ENCODE results near the gene ATP7A.
"Not testable (repeated sequence)": the region's sequence is repeated elsewhere in the genome, so short reads cannot be mapped to it uniquely, and the experiment has no call there.

ATP7A gene

DNA sequence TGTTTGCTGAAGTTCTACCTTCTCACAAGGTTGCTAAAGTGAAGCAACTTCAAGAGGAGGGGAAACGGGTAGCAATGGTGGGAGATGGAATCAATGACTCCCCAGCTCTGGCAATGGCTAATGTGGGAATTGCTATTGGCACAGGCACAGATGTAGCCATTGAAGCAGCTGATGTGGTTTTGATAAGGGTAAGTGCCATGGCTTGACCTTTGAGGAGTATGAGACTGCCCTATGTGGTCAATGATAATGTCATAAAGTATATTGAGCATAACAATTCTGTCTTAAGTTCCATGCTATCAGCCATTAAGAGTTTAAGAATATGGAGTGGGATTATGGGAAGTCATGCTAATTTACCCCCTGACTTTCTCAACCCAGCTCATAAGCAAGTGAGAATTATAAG lies 132.1 kb downstream of the ATP7A start:
- TF ChIP-seq, protein P1, sequence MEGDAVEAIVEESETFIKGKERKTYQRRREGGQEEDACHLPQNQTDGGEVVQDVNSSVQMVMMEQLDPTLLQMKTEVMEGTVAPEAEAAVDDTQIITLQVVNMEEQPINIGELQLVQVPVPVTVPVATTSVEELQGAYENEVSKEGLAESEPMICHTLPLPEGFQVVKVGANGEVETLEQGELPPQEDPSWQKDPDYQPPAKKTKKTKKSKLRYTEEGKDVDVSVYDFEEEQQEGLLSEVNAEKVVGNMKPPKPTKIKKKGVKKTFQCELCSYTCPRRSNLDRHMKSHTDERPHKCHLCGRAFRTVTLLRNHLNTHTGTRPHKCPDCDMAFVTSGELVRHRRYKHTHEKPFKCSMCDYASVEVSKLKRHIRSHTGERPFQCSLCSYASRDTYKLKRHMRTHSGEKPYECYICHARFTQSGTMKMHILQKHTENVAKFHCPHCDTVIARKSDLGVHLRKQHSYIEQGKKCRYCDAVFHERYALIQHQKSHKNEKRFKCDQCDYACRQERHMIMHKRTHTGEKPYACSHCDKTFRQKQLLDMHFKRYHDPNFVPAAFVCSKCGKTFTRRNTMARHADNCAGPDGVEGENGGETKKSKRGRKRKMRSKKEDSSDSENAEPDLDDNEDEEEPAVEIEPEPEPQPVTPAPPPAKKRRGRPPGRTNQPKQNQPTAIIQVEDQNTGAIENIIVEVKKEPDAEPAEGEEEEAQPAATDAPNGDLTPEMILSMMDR (IDR thresholded peaks at IDR 0.05; ENCODE audit: extremely low read depth, missing control alignments) = no peak
- no peak for DNase-seq (ENCODE audit: low spot score)

DNA sequence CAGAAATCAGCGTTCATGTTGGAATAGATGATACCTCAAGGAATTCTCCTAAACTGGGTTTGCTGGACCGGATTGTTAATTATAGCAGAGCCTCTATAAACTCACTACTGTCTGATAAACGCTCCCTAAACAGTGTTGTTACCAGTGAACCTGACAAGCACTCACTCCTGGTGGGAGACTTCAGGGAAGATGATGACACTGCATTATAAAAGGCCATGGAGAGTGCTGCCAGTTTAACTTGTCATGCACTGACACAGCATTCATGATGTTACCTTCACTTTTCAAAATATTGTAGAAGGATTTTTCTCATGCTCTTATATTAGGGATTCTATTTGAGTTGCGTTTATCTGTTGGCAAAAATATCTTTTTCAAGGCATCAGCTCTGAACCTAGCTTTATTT lies 135.9 kb downstream of the ATP7A start:
- TF ChIP-seq, protein P1 (IDR thresholded peaks at IDR 0.05; ENCODE audit: extremely low read depth, missing control alignments) = no peak
- no peak for DNase-seq (ENCODE audit: low spot score)

DNA sequence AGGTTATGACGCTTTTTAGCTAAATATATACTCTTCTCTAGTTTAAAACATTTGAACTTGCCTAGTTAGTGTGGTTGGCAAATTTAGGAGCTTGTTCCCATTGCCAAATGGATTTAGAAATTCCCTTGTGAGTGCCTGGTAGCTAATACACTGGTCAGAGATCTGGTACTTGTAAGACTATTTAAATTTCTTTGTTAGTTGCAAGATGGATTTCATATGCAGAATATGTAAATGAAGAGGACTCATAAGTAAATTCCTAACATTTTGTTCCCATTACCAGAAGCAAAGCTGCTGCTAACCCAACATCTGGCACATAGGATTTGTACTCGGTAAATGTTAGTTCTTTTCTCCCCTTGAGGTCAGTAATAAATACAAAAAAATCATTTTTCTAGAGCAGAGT lies 137.6 kb downstream of the ATP7A start:
- TF ChIP-seq, protein P1 (IDR thresholded peaks at IDR 0.05; ENCODE audit: extremely low read depth, missing control alignments) = no peak
- no peak for DNase-seq (ENCODE audit: low spot score)

DNA sequence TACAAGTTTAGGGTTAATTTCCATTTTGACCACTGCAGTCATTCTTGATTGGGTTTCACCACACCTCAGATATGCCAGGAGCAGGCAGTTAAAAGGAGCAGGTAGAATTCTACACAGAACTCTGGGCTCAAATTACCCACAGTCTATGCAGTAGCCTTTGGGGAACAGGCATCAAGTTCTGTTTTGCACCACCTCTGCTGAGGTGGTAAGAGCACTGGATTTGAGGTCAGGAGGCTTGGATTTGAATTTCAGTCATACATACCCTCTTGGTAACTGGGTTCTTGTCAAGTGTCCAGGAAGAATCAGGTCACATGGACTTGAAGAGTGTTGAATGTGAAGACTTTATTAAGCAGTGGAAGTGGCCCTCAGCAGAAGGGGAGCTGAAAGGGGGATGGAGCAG lies 153.2 kb downstream of the ATP7A start:
- no peak for DNase-seq (ENCODE audit: low spot score)
- TF ChIP-seq, protein P1 (IDR thresholded peaks at IDR 0.05; ENCODE audit: extremely low read depth, missing control alignments) = no peak

DNA sequence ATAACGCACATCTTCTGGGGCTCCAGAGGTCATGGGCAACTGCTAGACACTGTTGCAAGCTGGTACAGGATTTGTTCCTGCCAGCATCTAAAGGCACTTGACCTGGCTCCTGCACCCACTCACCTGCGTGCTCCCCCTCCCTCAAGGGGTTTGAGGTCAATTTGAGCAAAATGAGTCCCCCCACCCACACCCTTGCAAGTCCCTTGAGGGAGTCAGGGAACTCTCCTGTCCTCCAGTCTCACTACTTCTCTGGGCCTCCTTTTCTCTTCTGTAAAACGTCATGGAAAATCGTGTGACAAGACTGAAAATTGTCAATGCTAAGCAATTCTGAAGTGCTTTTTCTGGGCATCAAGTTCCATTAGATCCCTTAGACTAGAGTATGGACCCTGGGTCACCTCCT lies 153.7 kb downstream of the ATP7A start:
- TF ChIP-seq, protein P1 (IDR thresholded peaks at IDR 0.05; ENCODE audit: extremely low read depth, missing control alignments) = no peak
- no peak for DNase-seq (ENCODE audit: low spot score)

DNA sequence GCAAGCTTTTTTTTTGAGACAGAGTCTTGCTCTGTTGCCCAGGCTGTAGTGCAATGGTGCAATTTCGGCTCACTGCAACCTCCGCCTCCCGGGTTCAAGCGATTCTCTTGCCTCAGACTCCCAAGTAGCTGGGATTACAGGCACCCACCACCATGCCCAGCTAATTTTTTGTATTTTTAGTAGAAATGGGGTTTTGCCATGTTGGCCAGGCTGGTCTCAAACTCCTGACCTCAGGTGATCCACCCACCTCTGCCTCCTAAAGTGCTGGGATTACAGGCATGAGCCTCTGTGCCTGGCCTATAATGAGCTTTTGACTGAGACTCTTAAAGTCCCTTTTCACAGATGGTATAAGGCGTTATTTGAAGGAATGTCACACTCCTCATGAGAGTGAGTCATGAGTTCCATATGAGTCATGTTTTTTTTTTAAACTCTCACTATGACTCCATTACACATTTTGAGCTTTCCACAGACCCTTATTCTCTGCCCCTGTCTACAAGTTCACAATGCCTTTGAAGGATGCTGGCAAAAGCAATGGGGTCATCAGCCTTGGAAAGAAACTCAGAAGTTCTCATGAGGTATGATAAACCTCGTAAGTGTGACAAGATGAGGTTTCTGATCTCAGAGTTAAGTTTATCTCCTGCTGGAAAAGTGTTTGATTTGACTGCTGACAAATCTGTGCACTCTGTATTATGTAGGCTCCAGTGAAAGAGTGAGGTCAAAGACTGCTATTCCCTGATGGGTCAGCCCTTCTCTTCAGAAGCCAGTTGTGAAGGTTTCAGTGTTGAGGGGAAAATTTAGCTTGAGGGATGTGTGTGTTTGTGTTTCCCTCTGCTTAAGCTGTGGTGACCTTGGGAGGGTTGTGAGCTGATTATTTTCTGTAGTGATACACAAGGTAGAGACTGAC lies 154.5 kb downstream of the ATP7A start:
- peak; percentile 32 for DNase-seq (ENCODE audit: low spot score)

DNA sequence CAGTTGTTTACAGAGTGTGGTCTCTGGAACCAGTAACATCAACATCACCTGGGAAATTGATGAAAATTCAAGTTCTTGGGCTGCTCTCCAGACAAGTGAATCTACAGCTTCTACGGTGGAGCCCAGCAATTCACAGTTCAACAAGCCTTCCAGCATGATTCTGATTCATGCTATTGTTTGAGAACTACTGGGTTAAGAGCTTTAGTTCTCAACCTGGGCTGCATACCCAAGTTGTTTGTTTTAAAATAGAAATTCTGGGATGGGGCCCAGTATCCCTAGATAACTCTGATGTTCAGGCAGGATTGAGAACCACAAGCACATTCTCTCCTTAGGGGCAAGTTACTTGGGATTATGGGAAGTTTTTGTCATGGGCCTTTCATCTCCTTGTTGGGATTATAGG lies 155.6 kb downstream of the ATP7A start:
- TF ChIP-seq, protein P1 (IDR thresholded peaks at IDR 0.05; ENCODE audit: extremely low read depth, missing control alignments) = no peak
- DNase-seq (ENCODE audit: low spot score) = no peak

DNA sequence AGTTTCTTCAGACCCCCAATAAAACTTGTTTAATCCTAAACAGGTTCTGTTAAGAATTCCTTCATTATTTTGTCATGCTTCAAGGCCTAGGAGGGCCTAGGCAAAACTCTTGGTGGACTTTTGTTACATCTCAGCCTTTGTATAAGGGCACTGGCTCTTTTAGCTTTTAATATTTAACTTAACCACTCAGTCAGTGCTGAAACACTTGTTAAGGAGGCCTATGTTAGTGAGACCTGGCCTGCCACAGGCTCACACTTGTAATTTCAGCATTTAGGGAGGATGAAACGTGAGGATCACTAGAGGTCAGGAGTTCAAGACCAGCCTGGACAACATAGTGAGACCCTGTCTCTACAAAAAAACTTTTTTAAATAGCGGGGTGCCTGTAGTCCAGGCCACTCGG lies 160.8 kb downstream of the ATP7A start:
- DNase-seq (ENCODE audit: low spot score) = no peak
- TF ChIP-seq, protein P1 (IDR thresholded peaks at IDR 0.05; ENCODE audit: extremely low read depth, missing control alignments) = no peak

DNA sequence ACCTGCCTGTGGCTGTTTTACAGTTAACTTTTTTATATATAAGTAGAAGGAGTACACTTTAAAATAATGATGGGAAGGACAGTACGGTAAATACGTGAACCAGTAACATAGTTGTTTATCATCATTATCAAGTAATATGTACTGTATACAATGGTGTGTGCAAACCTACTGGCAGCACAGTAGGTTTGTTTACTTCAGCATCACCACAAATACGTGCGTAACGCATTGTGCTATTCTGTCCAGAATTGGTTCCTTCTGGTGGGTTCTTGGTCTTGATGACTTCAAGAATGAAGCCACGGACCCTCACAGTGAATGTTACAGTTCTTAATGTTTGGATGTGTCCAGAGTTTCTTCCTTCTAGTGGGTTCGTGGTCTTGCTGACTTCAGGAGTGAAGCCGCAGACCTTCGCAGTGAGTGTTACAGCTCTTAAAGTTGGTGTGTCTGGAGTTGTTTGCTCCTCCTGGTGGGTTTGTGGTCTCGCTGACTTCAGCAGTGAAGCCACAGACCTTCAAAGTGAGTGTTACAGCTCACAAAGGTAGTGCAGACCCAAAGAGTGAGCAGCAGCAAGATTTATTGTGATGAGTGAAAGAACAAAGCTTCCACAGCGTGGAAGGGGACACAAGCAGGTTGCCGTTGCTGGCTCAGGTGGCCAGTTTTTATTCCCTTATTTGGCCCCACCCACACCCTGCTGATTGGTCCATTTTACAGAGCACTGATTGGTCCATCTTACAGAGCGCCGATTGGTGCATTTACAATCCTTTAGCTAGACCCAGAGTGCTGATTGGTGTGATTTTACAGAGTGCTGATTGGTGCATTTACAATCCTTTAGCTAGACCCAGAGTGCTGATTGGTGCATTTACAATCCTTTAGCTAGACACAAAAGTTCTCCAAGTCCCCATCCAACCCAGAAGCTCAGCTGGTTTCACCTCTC lies 162.9 kb downstream of the ATP7A start:
- DNase-seq (ENCODE audit: low spot score) = not testable (repeated sequence)

All from GM20000 (cell line).